ENCODE measurements around the gene TFF1.

TFF1 gene

GRCh38 chr21:42348762-42349161, 17.6 kb downstream of the TFF1 start:
- no peak overlapping the region for H3K27ac ChIP-seq
- TF ChIP-seq ZFX (IDR thresholded peaks at IDR 0.05; ENCODE audit: borderline replicate concordance), result no peak
- TF ChIP-seq, protein P1, sequence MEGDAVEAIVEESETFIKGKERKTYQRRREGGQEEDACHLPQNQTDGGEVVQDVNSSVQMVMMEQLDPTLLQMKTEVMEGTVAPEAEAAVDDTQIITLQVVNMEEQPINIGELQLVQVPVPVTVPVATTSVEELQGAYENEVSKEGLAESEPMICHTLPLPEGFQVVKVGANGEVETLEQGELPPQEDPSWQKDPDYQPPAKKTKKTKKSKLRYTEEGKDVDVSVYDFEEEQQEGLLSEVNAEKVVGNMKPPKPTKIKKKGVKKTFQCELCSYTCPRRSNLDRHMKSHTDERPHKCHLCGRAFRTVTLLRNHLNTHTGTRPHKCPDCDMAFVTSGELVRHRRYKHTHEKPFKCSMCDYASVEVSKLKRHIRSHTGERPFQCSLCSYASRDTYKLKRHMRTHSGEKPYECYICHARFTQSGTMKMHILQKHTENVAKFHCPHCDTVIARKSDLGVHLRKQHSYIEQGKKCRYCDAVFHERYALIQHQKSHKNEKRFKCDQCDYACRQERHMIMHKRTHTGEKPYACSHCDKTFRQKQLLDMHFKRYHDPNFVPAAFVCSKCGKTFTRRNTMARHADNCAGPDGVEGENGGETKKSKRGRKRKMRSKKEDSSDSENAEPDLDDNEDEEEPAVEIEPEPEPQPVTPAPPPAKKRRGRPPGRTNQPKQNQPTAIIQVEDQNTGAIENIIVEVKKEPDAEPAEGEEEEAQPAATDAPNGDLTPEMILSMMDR (IDR thresholded peaks at IDR 0.05), result no peak

DNA sequence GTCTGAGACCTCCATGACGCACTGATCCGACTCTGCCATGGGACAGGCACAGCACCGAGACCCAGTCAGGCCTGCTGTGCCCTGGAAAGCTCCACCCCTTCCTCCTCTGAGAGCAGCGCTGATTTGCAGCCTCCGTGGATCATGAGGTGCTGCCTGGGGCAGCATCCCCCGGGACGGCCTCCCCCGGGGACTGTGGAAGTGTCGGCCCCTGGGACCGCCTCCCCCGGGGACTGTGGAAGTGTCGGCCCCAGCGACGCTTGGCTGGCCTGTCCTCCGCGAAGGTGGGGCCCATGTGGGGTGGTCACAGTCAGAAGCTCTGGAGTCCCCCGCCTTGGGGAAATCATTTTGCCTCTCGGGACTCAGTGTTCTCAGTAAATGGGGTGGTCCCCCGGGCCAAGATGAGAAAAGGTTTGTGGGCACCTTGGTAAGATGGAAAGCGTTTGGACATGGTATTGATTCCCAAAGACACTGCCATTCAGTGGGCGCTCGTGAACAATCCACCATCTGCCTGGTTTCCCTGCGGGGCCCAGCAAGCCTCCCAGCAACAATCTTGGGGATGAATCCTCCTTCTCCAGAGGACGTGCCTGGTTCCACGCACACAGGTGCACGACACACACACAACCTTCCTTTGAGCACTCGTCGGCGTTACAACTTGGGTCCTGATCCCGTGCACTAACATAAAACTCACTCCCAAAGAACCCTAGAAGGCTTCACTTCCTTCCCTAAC, 18.6 kb downstream of the TFF1 start:
- H3K27ac ChIP-seq, result no peak overlapping the region
- no peak for TF ChIP-seq ZFX (IDR thresholded peaks at IDR 0.05; ENCODE audit: borderline replicate concordance)
- TF ChIP-seq, protein P1 (IDR thresholded peaks at IDR 0.05), result no peak

- H3K27ac ChIP-seq, result no peak overlapping the region
- no peak for TF ChIP-seq ZFX (IDR thresholded peaks at IDR 0.05; ENCODE audit: borderline replicate concordance)
- TF ChIP-seq, protein P1 (IDR thresholded peaks at IDR 0.05), result no peak
These were observed 19.3 kb downstream of the TFF1 start for GRCh38 chr21:42346866-42347600.

DNA sequence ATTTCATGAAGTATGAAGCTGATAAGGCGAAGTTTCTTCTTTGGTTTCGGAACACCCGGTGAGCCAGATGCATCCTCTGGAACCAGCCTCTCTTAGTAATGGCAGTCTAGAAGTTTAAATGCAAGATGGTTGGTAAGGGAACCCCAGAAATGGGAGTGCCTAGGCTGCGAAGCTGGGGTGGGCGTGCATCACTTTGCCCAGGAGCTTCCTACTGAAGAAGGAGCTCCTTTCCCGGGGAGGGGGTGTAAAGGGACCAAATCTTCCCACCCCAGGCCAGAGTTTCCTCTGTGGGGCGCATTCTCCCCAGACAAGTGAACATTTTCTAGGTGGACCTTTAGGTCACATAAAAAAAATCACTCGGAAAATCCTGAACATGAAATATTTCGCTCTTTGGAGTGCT, 19.9 kb downstream of the TFF1 start:
- TF ChIP-seq ZFX (IDR thresholded peaks at IDR 0.05; ENCODE audit: borderline replicate concordance), result no peak
- TF ChIP-seq, protein P1 (IDR thresholded peaks at IDR 0.05), result no peak
- H3K27ac ChIP-seq, result no peak overlapping the region

- no peak overlapping the region for H3K27ac ChIP-seq
- TF ChIP-seq, protein P1 (IDR thresholded peaks at IDR 0.05), result no peak
- no peak for TF ChIP-seq ZFX (IDR thresholded peaks at IDR 0.05; ENCODE audit: borderline replicate concordance)
These were observed 21.7 kb downstream of the TFF1 start for GRCh38 chr21:42344631-42345030.

GRCh38 chr21:42343963-42344510, 22.3 kb downstream of the TFF1 start:
- H3K27ac ChIP-seq, result no peak overlapping the region
- TF ChIP-seq ZFX (IDR thresholded peaks at IDR 0.05; ENCODE audit: borderline replicate concordance), result no peak
- TF ChIP-seq, protein P1 (IDR thresholded peaks at IDR 0.05), result no peak

DNA sequence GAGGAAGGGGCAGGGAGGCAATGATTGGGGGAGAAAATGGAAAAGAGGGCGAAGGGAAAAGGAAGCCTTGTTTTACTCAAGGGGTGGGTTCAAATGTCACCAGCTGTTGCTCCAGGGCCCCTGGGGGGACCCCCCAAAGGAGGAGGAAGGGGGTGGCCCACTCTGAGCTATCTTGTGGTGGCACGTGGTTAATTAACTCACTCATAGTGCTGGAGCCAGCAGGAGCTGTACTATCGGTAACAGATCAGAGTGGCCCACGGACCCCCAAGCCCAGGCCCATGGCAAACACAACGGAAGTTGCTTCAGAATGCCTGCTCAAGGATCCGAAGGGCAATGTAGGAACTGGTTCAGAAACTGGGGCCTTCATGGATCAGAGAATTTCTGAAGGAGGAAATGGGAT, 22.8 kb downstream of the TFF1 start:
- TF ChIP-seq, protein P1 (IDR thresholded peaks at IDR 0.05), result no peak
- no peak for TF ChIP-seq ZFX (IDR thresholded peaks at IDR 0.05; ENCODE audit: borderline replicate concordance)
- no peak overlapping the region for H3K27ac ChIP-seq

Data from 22Rv1 (cell line).